ENCODE measurements around the gene PGC. TPM values are rescaled to one million over a fixed set of nuclear protein-coding genes. Genes with fewer than 3 reads are reported as not detected.

PGC gene
- total RNA-seq, 4 donors from 2014 or later: not detected

- Histone ChIP-seq H3K4me3 (replicated peaks in 1 of 3) (no peak overlapping the region), H3K9me3 (no peaks in the 10 kb centered on the region), H3K27me3 (no peaks in the 10 kb centered on the region), H3K36me3 (peaks cover 8 to 11% of the 10 kb centered on the region in 2 donors), H3K4me1 (peaks cover 20 to 38% of the 10 kb centered on the region in 2 donors), H3K27ac (no peak overlapping the region)
- DNase-seq: no peak
- intact Hi-C loops (cut with DNase I): no loop called here
- TF ChIP-seq POLR2A (IDR thresholded peaks at IDR 0.05): no peak
- TF ChIP-seq, protein P1, sequence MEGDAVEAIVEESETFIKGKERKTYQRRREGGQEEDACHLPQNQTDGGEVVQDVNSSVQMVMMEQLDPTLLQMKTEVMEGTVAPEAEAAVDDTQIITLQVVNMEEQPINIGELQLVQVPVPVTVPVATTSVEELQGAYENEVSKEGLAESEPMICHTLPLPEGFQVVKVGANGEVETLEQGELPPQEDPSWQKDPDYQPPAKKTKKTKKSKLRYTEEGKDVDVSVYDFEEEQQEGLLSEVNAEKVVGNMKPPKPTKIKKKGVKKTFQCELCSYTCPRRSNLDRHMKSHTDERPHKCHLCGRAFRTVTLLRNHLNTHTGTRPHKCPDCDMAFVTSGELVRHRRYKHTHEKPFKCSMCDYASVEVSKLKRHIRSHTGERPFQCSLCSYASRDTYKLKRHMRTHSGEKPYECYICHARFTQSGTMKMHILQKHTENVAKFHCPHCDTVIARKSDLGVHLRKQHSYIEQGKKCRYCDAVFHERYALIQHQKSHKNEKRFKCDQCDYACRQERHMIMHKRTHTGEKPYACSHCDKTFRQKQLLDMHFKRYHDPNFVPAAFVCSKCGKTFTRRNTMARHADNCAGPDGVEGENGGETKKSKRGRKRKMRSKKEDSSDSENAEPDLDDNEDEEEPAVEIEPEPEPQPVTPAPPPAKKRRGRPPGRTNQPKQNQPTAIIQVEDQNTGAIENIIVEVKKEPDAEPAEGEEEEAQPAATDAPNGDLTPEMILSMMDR (IDR thresholded peaks at IDR 0.05): no peak
These were observed 55.0 kb downstream of the PGC start for GRCh38 chr6:41692080-41692675.

DNA sequence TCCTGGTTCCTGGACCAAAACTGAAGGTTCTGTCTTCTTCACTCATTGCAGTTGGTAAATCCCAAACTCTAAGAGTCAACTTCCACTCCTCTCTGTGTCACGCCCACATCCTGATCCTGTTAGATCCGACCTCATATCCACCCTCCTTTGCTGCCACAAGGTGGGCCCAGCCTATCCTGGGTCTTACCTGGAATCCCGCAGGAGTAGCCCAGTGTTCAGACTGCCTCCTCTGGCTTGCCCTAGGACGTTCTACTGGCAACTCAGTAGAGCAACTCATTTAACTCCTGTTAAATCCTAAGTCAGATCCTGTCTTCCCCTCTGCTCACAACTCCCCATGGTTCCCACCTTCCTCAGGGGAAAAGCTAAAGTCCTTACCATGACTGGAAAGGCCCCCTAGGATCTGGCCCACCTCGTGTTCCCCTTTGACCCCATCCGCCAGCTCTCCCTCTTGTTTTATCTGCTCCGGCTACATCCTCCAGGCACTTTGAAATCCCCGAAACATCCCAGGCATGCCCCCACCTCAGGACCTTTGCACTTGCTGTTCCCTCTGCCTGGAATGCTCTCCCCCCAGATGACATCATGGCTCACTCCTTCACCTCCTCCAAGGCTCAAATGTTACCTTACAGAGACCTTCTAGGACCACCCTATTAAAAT is 55.6 kb downstream of the PGC start:
- Histone ChIP-seq H3K4me1 (peaks cover 20 to 44% of the 10 kb centered on the region in 2 donors), H3K36me3 (peaks cover 8 to 11% of the 10 kb centered on the region in 2 donors), H3K9me3 (no peaks in the 10 kb centered on the region), H3K27ac (no peak overlapping the region), H3K27me3 (no peaks in the 10 kb centered on the region), H3K4me3 (replicated peaks in 1 of 3) (no peak overlapping the region)
- TF ChIP-seq POLR2A (IDR thresholded peaks at IDR 0.05): no peak
- TF ChIP-seq, protein P1 (IDR thresholded peaks at IDR 0.05): no peak
- 89 to 91% methylated on average over 8 of the region's 8 CpGs for WGBS, 2 donors
- intact Hi-C loops (cut with DNase I): no loop called here
- no peak for DNase-seq

- Histone ChIP-seq H3K27me3 (no peaks in the 10 kb centered on the region), H3K9me3 (no peaks in the 10 kb centered on the region), H3K27ac (no peak overlapping the region), H3K4me1 (peaks cover 20 to 44% of the 10 kb centered on the region in 2 donors), H3K36me3 (peaks cover 12 to 13% of the 10 kb centered on the region in 2 donors), H3K4me3 (replicated peaks in 1 of 3) (no peak overlapping the region)
- no peak for DNase-seq
- WGBS, 2 donors: 95 to 99% methylated on average over 12 to 19 of the region's 25 CpGs
- TF ChIP-seq, protein P1 (IDR thresholded peaks at IDR 0.05): no peak
- TF ChIP-seq POLR2A (IDR thresholded peaks at IDR 0.05): no peak
- intact Hi-C loops (cut with DNase I): no loop called here
These were observed 56.5 kb downstream of the PGC start for GRCh38 chr6:41690541-41691330.

DNA sequence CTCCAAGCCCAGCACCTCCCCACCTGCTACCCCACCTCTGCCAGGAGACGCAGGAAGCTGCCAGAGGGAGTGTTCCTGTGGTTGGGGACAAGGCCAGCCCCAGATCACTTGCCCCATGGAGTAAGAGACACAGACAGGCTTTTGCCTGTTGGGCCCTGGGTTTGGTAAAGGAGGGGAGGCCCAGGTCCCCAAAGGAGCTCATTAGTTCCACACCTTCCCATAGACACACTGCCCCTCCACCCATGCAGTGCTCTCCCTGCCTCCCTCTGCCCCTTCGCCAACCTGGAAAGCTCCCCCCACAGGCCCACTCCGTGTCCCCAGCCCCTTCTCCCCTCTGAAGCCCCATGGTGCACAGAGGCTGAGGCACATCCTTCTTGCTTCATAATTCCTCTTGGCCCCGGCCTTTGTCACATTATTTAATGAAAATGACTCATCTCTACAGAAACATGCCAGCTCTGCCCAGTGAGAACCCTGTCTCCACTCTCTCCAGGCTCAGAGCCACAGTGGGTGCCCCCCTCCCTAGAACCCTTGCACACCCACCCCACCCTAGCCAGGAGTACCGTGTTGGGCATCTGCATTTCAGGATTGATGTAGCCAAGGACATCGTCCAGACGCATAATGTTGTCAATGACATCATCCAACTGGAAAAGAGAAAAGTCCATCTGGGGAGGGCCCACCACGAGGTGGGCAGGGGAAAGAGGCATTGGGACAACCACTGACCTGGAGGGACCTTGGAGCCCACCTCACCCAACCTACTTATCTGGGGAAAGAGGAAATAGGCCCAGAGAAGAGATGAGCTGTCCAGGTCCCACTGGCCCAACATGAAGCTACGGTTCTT is 57.8 kb downstream of the PGC start:
- H3K4me1 ChIP-seq: peaks cover 20 to 44% of the 10 kb centered on the region in 2 donors
- no peaks in the 10 kb centered on the region for H3K9me3 ChIP-seq
- WGBS, 2 donors: 78% methylated on average over 9 of the region's 9 CpGs
- no peak for TF ChIP-seq POLR2A (IDR thresholded peaks at IDR 0.05)
- TF ChIP-seq, protein P1 (IDR thresholded peaks at IDR 0.05): no peak
- peaks cover 24 to 27% of the 10 kb centered on the region in 2 donors for H3K36me3 ChIP-seq
- intact Hi-C loops (cut with DNase I): no loop called here
- H3K4me3 ChIP-seq (replicated peaks in 1 of 3): no peak overlapping the region
- H3K27me3 ChIP-seq: no peaks in the 10 kb centered on the region
- H3K27ac ChIP-seq: peak overlapping the region; percentile 70 to 74 (median 73)
- peak in 1 of 2 donors; percentile 52 for DNase-seq

Data from thyroid gland (tissue), 4 donors.